H1 (cell line): ENCODE data around the gene CAMK2B. TPM values are rescaled to one million over a fixed set of nuclear protein-coding genes. Genes with fewer than 3 reads are reported as not detected.

Source experiments
- CTBP2 ChIP-seq: IDR thresholded peaks from 2 replicates; pipeline ENCODE4 v1.7.0; 2011; ENCODE audit warnings: borderline replicate concordance, mild to moderate bottlenecking, moderate library complexity, mixed read lengths, low read length; ENCODE audit not compliant: insufficient read depth, insufficient read length
- MAFK ChIP-seq: IDR thresholded peaks from 2 replicates; pipeline ENCODE4 v1.6.1; 2012; ENCODE audit warnings: low read depth, mild to moderate bottlenecking, improper control_type of control experiment, low read length
- RBBP5 ChIP-seq: IDR thresholded peaks from 2 replicates; pipeline ENCODE4 v1.7.1; 2012; ENCODE audit warnings: low read depth, mild to moderate bottlenecking, inconsistent platforms, low read length, moderate library complexity, borderline replicate concordance
- SAP30 ChIP-seq: fragments of 300-600 bp; sonication (generic); IDR thresholded peaks from 2 replicates; pipeline ENCODE4 v1.7.1; 2012; ENCODE audit warnings: low read length, moderate library complexity, mild to moderate bottlenecking, inconsistent platforms; ENCODE audit not compliant: insufficient read depth, insufficient replicate concordance
- SP2 ChIP-seq: IDR thresholded peaks from 2 replicates; pipeline ENCODE4 v1.6.1; 2012; ENCODE audit warnings: mild to moderate bottlenecking, low read length, inconsistent platforms
- USF2 ChIP-seq: IDR thresholded peaks from 2 replicates; pipeline ENCODE4 v1.6.1; 2011; ENCODE audit warnings: low read length, improper control_type of control experiment
- polyA plus RNA-seq, 7 experiments: library from polyadenylated mRNA; depleted of rRNA in 3 of 7; stranded (reverse) in 5 of 7; unstranded in 2 of 7; fragments of >200 nt in 5 of 7; fragments of 200-250 nt in 2 of 7; gene quantifications; 1 replicate in 5 of 7; 2 replicates in 1 of 7; 4 replicates in 1 of 7; pipeline versions ENCODE4 v1.2.1 to v1.2.3, GENCODE V29; 2011 to 2013; ENCODE audit warnings: missing spikeins in 2 of 7, mixed read lengths in 2 of 7
- total RNA-seq: library from RNA; stranded (reverse); fragmentation: NEBNext Ultra II Directional; extraction: Animal tissue kit (Norgen Biotek cat#: 25700); gene quantifications from 2 replicates; pipeline ENCODE4 v1.2.1, GENCODE V29; 2021

CAMK2B gene
- total and polyA plus RNA-seq, 2 of the 8 experiments (the other 6 are each of a cell fraction or from before 2014, with no cell fraction given): 0.05 to 0.15 TPM

- TF ChIP-seq USF2 (no peak), SP2 (no peak), CTBP2 (no peak), SAP30 (no peak), RBBP5 (no peak), MAFK (no peak)
Measured at GRCh38 chr7:44256459-44256858, 68.9 kb downstream of the CAMK2B start (continued).
